Kidney (tissue), 14 donors: Measurements from ENCODE around the gene TMEM183A. TPM values are rescaled to one million over a fixed set of nuclear protein-coding genes. Genes with fewer than 3 reads are reported as not detected.

Experiments used
- DNase-seq, 5 donors: peaks; one replicate each; pipeline ENCODE4 v3.0.0-alpha.2; 2013 to 2020
- FAIRE-seq: peaks from 2 replicates; lab custom pipeline; 2012; peaks lifted over from hg19 to GRCh38; lab: Jason Lieb, UNC
- H3K27ac ChIP-seq, 2 donors: one replicate each; pipeline ENCODE4 v1.7.0; 2013; ENCODE audit warnings: low read depth in 2 of 2, low read length in 2 of 2, inconsistent platforms in 1 of 2
- H3K27me3 ChIP-seq: one replicate; pipeline ENCODE4 v1.7.1; 2013; ENCODE audit warnings: low read length, inconsistent platforms; ENCODE audit not compliant: control insufficient read depth, insufficient read depth
- H3K36me3 ChIP-seq, 3 donors: one replicate each; pipeline versions ENCODE4 v1.7.0 to v1.7.1; 2013; ENCODE audit warnings: low read length in 3 of 3, control low read depth in 1 of 3, inconsistent platforms in 1 of 3; ENCODE audit not compliant: insufficient read depth in 3 of 3, control insufficient read depth in 2 of 3
- H3K4me1 ChIP-seq, 3 donors: one replicate each; pipeline versions ENCODE4 v1.7.0 to v1.7.1; 2013; ENCODE audit warnings: low read length in 3 of 3, inconsistent platforms in 1 of 3, low read depth in 1 of 3; ENCODE audit not compliant: control insufficient read depth in 2 of 3, insufficient read depth in 2 of 3
- H3K4me3 ChIP-seq, 3 donors: one replicate each; pipeline versions ENCODE4 v1.7.0 to v1.8.1; 2013; ENCODE audit warnings: low read length in 3 of 3, control low read depth in 1 of 3, inconsistent platforms in 1 of 3
- H3K9ac ChIP-seq, 3 donors: one replicate each; pipeline versions ENCODE4 v1.7.0 to v1.7.1; 2013; ENCODE audit warnings: low read length in 3 of 3, control low read depth in 1 of 3, inconsistent platforms in 1 of 3
- H3K9me3 ChIP-seq, 3 donors: one replicate each; pipeline versions ENCODE4 v1.7.0 to v1.7.1; 2013; ENCODE audit warnings: low read length in 3 of 3, control low read depth in 1 of 3, inconsistent platforms in 1 of 3; ENCODE audit not compliant: control insufficient read depth in 2 of 3, insufficient read depth in 1 of 3
- CTCF ChIP-seq: IDR thresholded peaks from 3 replicates; pipeline ENCODE4 v1.5.1; 2012; ENCODE audit warnings: mild to moderate bottlenecking, moderate library complexity, borderline replicate concordance; ENCODE audit not compliant: insufficient read depth; ENCODE audit errors: extremely low read depth
- intact Hi-C: fragments of 100-400 bp; cut with DNase I; formaldehyde crosslinking; loops from one replicate; pipeline ENCODE4 v1.11.1; 2022
- polyA plus RNA-seq: library from polyadenylated mRNA; stranded (reverse); fragments of 350-450 nt; fragmentation: Illumina TruSeq; extraction: RNeasy Lipid Tissue Mini Kit (QIAGEN cat#74804); gene quantifications from one replicate; pipeline ENCODE4 v1.2.3, GENCODE V29; 2014; ENCODE audit warnings: low read depth, low replicate concordance; ENCODE audit not compliant: insufficient read depth
- total RNA-seq: library from RNA; stranded (reverse); fragmentation: NEBNext Ultra II Directional; extraction: Animal tissue kit (Norgen Biotek cat#: 25700); gene quantifications from one replicate; pipeline ENCODE4 v1.2.1, GENCODE V29; 2021
- donor health status: control.
- donor health status: control.
- donor health status: control.
- donor health status: control.
- donor health status: control.
- donor health status: DM: yes; HTN: yes; CAD: no.
- donor health status: Normal renal cell carcinoma (clear cell type).

Gene TMEM183A
- total and polyA plus RNA-seq, 2 donors from 2014 or later, result 47.5 to 47.9 TPM

- DNase-seq (peak in 1 of 5 donors; percentile 41), FAIRE-seq (no peak)
- H3K4me3 ChIP-seq, result no peak overlapping the region
- no peak for TF ChIP-seq CTCF
- no peaks in the 10 kb centered on the region for H3K9me3 ChIP-seq
- H3K4me1 ChIP-seq, result peaks cover 0 to 5% (median 0%) of the 10 kb centered on the region in 3 donors
- intact Hi-C loops, result loop anchor here (5.0 kb wide), 1 partner anchor 173 kb away; no protein-coding TSS in a partner anchor
- no peaks in the 10 kb centered on the region for H3K27me3 ChIP-seq
- H3K27ac ChIP-seq, result no peak overlapping the region
- no peak overlapping the region for H3K9ac ChIP-seq
- no peaks in the 10 kb centered on the region for H3K36me3 ChIP-seq
Observed at GRCh38 chr1:203044546-203045250, 37.5 kb downstream of the TMEM183A start.

GRCh38 chr1:203045336-203045735 lies 38.2 kb downstream of the TMEM183A start:
- no peak overlapping the region for H3K9ac ChIP-seq
- DNase-seq (peak in 1 of 5 donors; percentile 73), FAIRE-seq (no peak)
- peaks cover 0 to 3% (median 0%) of the 10 kb centered on the region in 3 donors for H3K4me1 ChIP-seq
- H3K4me3 ChIP-seq, result no peak overlapping the region
- H3K27me3 ChIP-seq, result no peaks in the 10 kb centered on the region
- no peaks in the 10 kb centered on the region for H3K9me3 ChIP-seq
- H3K27ac ChIP-seq, result no peak overlapping the region
- intact Hi-C loops, result no loop called here
- H3K36me3 ChIP-seq, result no peaks in the 10 kb centered on the region
- TF ChIP-seq CTCF, result no peak

DNA sequence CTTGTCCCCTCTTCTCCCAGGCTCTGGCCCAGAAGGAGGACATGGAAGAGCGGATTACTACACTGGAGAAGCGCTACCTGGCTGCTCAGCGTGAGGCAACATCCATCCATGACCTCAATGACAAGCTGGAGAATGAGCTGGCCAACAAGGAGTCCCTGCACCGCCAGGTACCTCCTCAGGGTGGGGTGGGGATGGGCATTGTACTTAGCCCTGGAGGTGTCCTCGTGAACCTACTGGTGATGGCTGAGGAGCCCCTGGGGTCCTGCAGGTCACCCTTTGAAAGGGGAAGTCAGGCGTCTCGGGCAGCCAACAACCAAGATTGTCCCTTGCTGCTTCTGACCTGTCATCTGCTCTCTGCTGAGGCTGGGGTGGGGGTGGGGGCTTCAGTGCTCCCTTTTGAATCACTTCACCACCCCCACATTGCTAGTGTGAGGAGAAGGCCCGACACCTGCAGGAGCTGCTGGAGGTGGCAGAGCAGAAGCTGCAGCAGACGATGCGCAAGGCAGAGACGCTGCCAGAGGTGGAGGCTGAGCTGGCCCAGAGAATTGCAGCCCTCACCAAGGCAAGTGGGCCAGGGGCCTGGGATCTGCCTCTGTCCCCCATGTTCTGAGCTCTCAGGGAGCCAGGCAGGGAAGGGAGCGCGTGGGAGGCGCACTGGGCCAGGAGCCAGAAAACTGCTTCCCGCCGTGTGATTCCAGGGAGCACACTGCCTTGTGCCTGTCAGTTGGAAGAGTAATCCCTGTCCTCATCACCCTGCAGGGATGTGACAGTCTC lies 38.8 kb downstream of the TMEM183A start:
- peak in 2 of 5 donors; percentile 48 to 69 for DNase-seq
- Histone ChIP-seq H3K4me1 (peaks cover 0 to 3% (median 0%) of the 10 kb centered on the region in 3 donors), H3K36me3 (no peaks in the 10 kb centered on the region), H3K9me3 (no peaks in the 10 kb centered on the region), H3K9ac (no peak overlapping the region), H3K27ac (no peak overlapping the region), H3K27me3 (no peaks in the 10 kb centered on the region), H3K4me3 (no peak overlapping the region)
- FAIRE-seq, result no peak
- intact Hi-C loops, result no loop called here
- no peak for TF ChIP-seq CTCF
